Measurements from ENCODE around the gene RRAGA. TPM values are rescaled to one million over a fixed set of nuclear protein-coding genes. Genes with fewer than 3 reads are reported as not detected.
A peak's percentile ranks its signal among the peaks of the same experiment; 100 is the strongest.

RRAGA gene
- total and polyA plus RNA-seq, 4 donors, result 47.6 to 94.8 (median 86.5) TPM

- ATAC-seq (ENCODE audit: low FRiP score), result no peak
- Histone ChIP-seq H3K9me3 (ENCODE audit: control insufficient read depth, low read length) (no peaks in the 10 kb centered on the region), H3K27ac (ENCODE audit: low read depth in 1 of 2, low read length in 2 of 2) (no peak overlapping the region), H3K4me1 (ENCODE audit: control insufficient read depth in 1 of 2, insufficient read depth in 2 of 2, low read length in 2 of 2) (peaks cover 0 to 2% of the 10 kb centered on the region in 2 donors), H3K27me3 (ENCODE audit: control insufficient read depth in 1 of 2, insufficient read depth in 2 of 2, low read length in 1 of 2) (no peaks in the 10 kb centered on the region), H3K4me3 (ENCODE audit: low read length in 2 of 2) (no peak overlapping the region), H3K36me3 (ENCODE audit: control insufficient read depth in 1 of 2, insufficient read depth in 2 of 2, low read length in 1 of 2) (no peaks in the 10 kb centered on the region)
- 49 to 62% methylated on average over 5 of the region's 5 CpGs for WGBS, 2 donors
- intact Hi-C loops (cut with DNase I), result loop anchor here (10.0 kb wide), 3 partner anchors 588 to 1228 kb away; no protein-coding TSS in a partner anchor
- no peak for DNase-seq
Measured at GRCh38 chr9:19023078-19023477, 26.1 kb upstream of the RRAGA start.

GRCh38 chr9:19026375-19026774 lies 22.9 kb upstream of the RRAGA start:
- DNase-seq (no peak), ATAC-seq (ENCODE audit: low FRiP score) (no peak)
- no peaks in the 10 kb centered on the region for H3K9me3 ChIP-seq (ENCODE audit: control insufficient read depth, low read length)
- H3K4me3 ChIP-seq (ENCODE audit: low read length in 2 of 2), result no peak overlapping the region
- H3K27ac ChIP-seq (ENCODE audit: low read depth in 1 of 2, low read length in 2 of 2), result no peak overlapping the region
- intact Hi-C loops (cut with DNase I), result loop anchor here (5.0 to 10.0 kb wide), 4 partner anchors 592 to 1232 kb away; no protein-coding TSS in a partner anchor
- H3K36me3 ChIP-seq (ENCODE audit: control insufficient read depth in 1 of 2, insufficient read depth in 2 of 2, low read length in 1 of 2), result no peaks in the 10 kb centered on the region
- 92% methylated on average over 6 of the region's 6 CpGs for WGBS, 2 donors
- H3K27me3 ChIP-seq (ENCODE audit: control insufficient read depth in 1 of 2, insufficient read depth in 2 of 2, low read length in 1 of 2), result no peaks in the 10 kb centered on the region
- H3K4me1 ChIP-seq (ENCODE audit: control insufficient read depth in 1 of 2, insufficient read depth in 2 of 2, low read length in 2 of 2), result no peaks in the 10 kb centered on the region

GRCh38 chr9:19027825-19028224 lies 21.4 kb upstream of the RRAGA start:
- no peak for DNase-seq
- Histone ChIP-seq H3K4me3 (ENCODE audit: low read length in 2 of 2) (no peak overlapping the region), H3K27ac (ENCODE audit: low read depth in 1 of 2, low read length in 2 of 2) (no peak overlapping the region), H3K4me1 (ENCODE audit: control insufficient read depth in 1 of 2, insufficient read depth in 2 of 2, low read length in 2 of 2) (no peaks in the 10 kb centered on the region), H3K36me3 (ENCODE audit: control insufficient read depth in 1 of 2, insufficient read depth in 2 of 2, low read length in 1 of 2) (no peaks in the 10 kb centered on the region), H3K9me3 (ENCODE audit: control insufficient read depth, low read length) (no peaks in the 10 kb centered on the region), H3K27me3 (ENCODE audit: control insufficient read depth in 1 of 2, insufficient read depth in 2 of 2, low read length in 1 of 2) (no peaks in the 10 kb centered on the region)
- ATAC-seq (ENCODE audit: low FRiP score), result no peak
- intact Hi-C loops (cut with DNase I), result loop anchor here (5.0 to 10.0 kb wide), 4 partner anchors 593 to 1233 kb away; no protein-coding TSS in a partner anchor
- WGBS, 2 donors, result 94 to 95% methylated on average over 22 of the region's 22 CpGs

GRCh38 chr9:19028835-19029451 lies 20.3 kb upstream of the RRAGA start:
- Histone ChIP-seq H3K36me3 (ENCODE audit: control insufficient read depth in 1 of 2, insufficient read depth in 2 of 2, low read length in 1 of 2) (no peaks in the 10 kb centered on the region), H3K27ac (ENCODE audit: low read depth in 1 of 2, low read length in 2 of 2) (no peak overlapping the region), H3K27me3 (ENCODE audit: control insufficient read depth in 1 of 2, insufficient read depth in 2 of 2, low read length in 1 of 2) (no peaks in the 10 kb centered on the region), H3K4me1 (ENCODE audit: control insufficient read depth in 1 of 2, insufficient read depth in 2 of 2, low read length in 2 of 2) (no peaks in the 10 kb centered on the region), H3K4me3 (ENCODE audit: low read length in 2 of 2) (no peak overlapping the region), H3K9me3 (ENCODE audit: control insufficient read depth, low read length) (no peaks in the 10 kb centered on the region)
- intact Hi-C loops (cut with DNase I), result loop anchor here (5.0 to 10.0 kb wide), 4 partner anchors 594 to 1234 kb away; no protein-coding TSS in a partner anchor
- DNase-seq, result no peak
- 10 to 11% methylated on average over 8 of the region's 8 CpGs for WGBS, 2 donors
- ATAC-seq (ENCODE audit: low FRiP score), result peak; percentile 83

- no peaks in the 10 kb centered on the region for H3K4me1 ChIP-seq (ENCODE audit: control insufficient read depth in 1 of 2, insufficient read depth in 2 of 2, low read length in 2 of 2)
- intact Hi-C loops (cut with DNase I), result no loop called here
Measured at GRCh38 chr9:19030899-19031298, 18.3 kb upstream of the RRAGA start.

GRCh38 chr9:19032406-19032805 lies 16.8 kb upstream of the RRAGA start:
- DNase-seq (no peak), ATAC-seq (ENCODE audit: low FRiP score) (no peak)
- Histone ChIP-seq H3K9me3 (ENCODE audit: control insufficient read depth, low read length) (no peaks in the 10 kb centered on the region), H3K36me3 (ENCODE audit: control insufficient read depth in 1 of 2, insufficient read depth in 2 of 2, low read length in 1 of 2) (no peaks in the 10 kb centered on the region), H3K4me3 (ENCODE audit: low read length in 2 of 2) (no peak overlapping the region), H3K27ac (ENCODE audit: low read depth in 1 of 2, low read length in 2 of 2) (no peak overlapping the region), H3K27me3 (ENCODE audit: control insufficient read depth in 1 of 2, insufficient read depth in 2 of 2, low read length in 1 of 2) (no peaks in the 10 kb centered on the region), H3K4me1 (ENCODE audit: control insufficient read depth in 1 of 2, insufficient read depth in 2 of 2, low read length in 2 of 2) (no peaks in the 10 kb centered on the region)
- WGBS, 2 donors, result 79 to 84% methylated on average over 14 of the region's 14 CpGs
- intact Hi-C loops (cut with DNase I), result no loop called here

More at GRCh38 chr9:19030899-19031298, 18.3 kb upstream of the RRAGA start:
- Histone ChIP-seq H3K36me3 (ENCODE audit: control insufficient read depth in 1 of 2, insufficient read depth in 2 of 2, low read length in 1 of 2) (no peaks in the 10 kb centered on the region), H3K9me3 (ENCODE audit: control insufficient read depth, low read length) (no peaks in the 10 kb centered on the region), H3K4me3 (ENCODE audit: low read length in 2 of 2) (no peak overlapping the region), H3K27me3 (ENCODE audit: control insufficient read depth in 1 of 2, insufficient read depth in 2 of 2, low read length in 1 of 2) (no peaks in the 10 kb centered on the region), H3K27ac (ENCODE audit: low read depth in 1 of 2, low read length in 2 of 2) (no peak overlapping the region)
- no peak for ATAC-seq (ENCODE audit: low FRiP score)
- WGBS, 2 donors, result 85 to 94% methylated on average over 1 of the region's 1 CpG
- DNase-seq, result no peak

GRCh38 chr9:19033015-19033414 lies 16.2 kb upstream of the RRAGA start, which contains the start of gene SAXO1:
Gene SAXO1, minus strand, starts transcription at chr9:19033209. Its CDS starts 301 bp downstream, at chr9:19032908.
- ATAC-seq (ENCODE audit: low FRiP score) (no peak), DNase-seq (no peak)
- Histone ChIP-seq H3K27me3 (ENCODE audit: control insufficient read depth in 1 of 2, insufficient read depth in 2 of 2, low read length in 1 of 2) (no peaks in the 10 kb centered on the region), H3K36me3 (ENCODE audit: control insufficient read depth in 1 of 2, insufficient read depth in 2 of 2, low read length in 1 of 2) (no peaks in the 10 kb centered on the region), H3K4me3 (ENCODE audit: low read length in 2 of 2) (no peak within 1 kb of the TSS), H3K27ac (ENCODE audit: low read depth in 1 of 2, low read length in 2 of 2) (no peak within 1 kb of the TSS), H3K9me3 (ENCODE audit: control insufficient read depth, low read length) (no peaks in the 10 kb centered on the region), H3K4me1 (ENCODE audit: control insufficient read depth in 1 of 2, insufficient read depth in 2 of 2, low read length in 2 of 2) (no peaks in the 10 kb centered on the region)
- WGBS, 2 donors, result 85 to 87% methylated on average over 20 of the region's 20 CpGs
- intact Hi-C loops (cut with DNase I), result no loop called here

GRCh38 chr9:19036611-19037010 lies 12.6 kb upstream of the RRAGA start:
- WGBS, 2 donors, result 96 to 98% methylated on average over 5 of the region's 5 CpGs
- Histone ChIP-seq H3K27me3 (ENCODE audit: control insufficient read depth in 1 of 2, insufficient read depth in 2 of 2, low read length in 1 of 2) (no peaks in the 10 kb centered on the region), H3K9me3 (ENCODE audit: control insufficient read depth, low read length) (no peaks in the 10 kb centered on the region), H3K27ac (ENCODE audit: low read depth in 1 of 2, low read length in 2 of 2) (no peak overlapping the region), H3K4me1 (ENCODE audit: control insufficient read depth in 1 of 2, insufficient read depth in 2 of 2, low read length in 2 of 2) (no peaks in the 10 kb centered on the region), H3K4me3 (ENCODE audit: low read length in 2 of 2) (no peak overlapping the region), H3K36me3 (ENCODE audit: control insufficient read depth in 1 of 2, insufficient read depth in 2 of 2, low read length in 1 of 2) (no peaks in the 10 kb centered on the region)
- DNase-seq, result no peak
- no peak for ATAC-seq (ENCODE audit: low FRiP score)
- intact Hi-C loops (cut with DNase I), result no loop called here

Measured in aorta (tissue), 5 donors.